DMS53 treated with DMSO at 0.1 percent for 48 hours (cell line): ENCODE measurements around the gene BCL6B.

ENCODE experiments used
- DNase-seq: peaks from one replicate; lab custom pipeline; 2025; ENCODE audit not compliant: unreplicated experiment; lab: John Stamatoyannopoulos, UW

The BCL6B gene

GRCh38 chr17:7056386-7056785 is 33.5 kb downstream of the BCL6B start:
- DNase-seq: no peak

- no peak for DNase-seq
Measured at GRCh38 chr17:7058831-7059447, 36.1 kb downstream of the BCL6B start.

GRCh38 chr17:7060165-7060891 is 37.5 kb downstream of the BCL6B start:
- peak; percentile 33 for DNase-seq

GRCh38 chr17:7063518-7064094 is 40.8 kb downstream of the BCL6B start:
- no peak for DNase-seq

- DNase-seq: no peak
Measured at GRCh38 chr17:7064261-7064660, 41.4 kb downstream of the BCL6B start.

GRCh38 chr17:7067198-7067597 is 44.3 kb downstream of the BCL6B start:
- DNase-seq: no peak

GRCh38 chr17:7068268-7068667 is 45.4 kb downstream of the BCL6B start:
- DNase-seq: no peak

GRCh38 chr17:7070712-7071111 is 47.9 kb downstream of the BCL6B start:
- DNase-seq: no peak

GRCh38 chr17:7072406-7072805 is 49.6 kb downstream of the BCL6B start:
- DNase-seq: no peak

GRCh38 chr17:7074931-7075330 is 52.1 kb downstream of the BCL6B start:
- no peak for DNase-seq

GRCh38 chr17:7077911-7078546 is 55.2 kb downstream of the BCL6B start:
- no peak for DNase-seq

GRCh38 chr17:7078711-7079110 is 55.9 kb downstream of the BCL6B start:
- no peak for DNase-seq
